AG04449 (cell line): ENCODE data around the gene GRM7.

ENCODE experiments used
- CTCF ChIA-PET: fragments of 350-600 bp; formaldehyde crosslinking; extraction: SDS; loops from one replicate; lab custom pipeline; 2021; ENCODE audit warnings: antibody characterized with exemption; lab: Yijun Ruan, JAX
- POLR2A ChIA-PET: fragments of 400-600, 350-600 bp; formaldehyde crosslinking; extraction: SDS; loops from one replicate; lab custom pipeline; 2020; ENCODE audit warnings: antibody characterized with exemption, inconsistent platforms; lab: Yijun Ruan, JAX
- DNase-seq: peaks from one replicate; pipeline ENCODE4 v3.0.0-alpha.2; 2010; ENCODE audit warnings: low read depth, low spot score
- H3K4me3 ChIP-seq: 2 replicates; pipeline ENCODE4 v1.5.1; 2011; ENCODE audit warnings: low read depth, mild to moderate bottlenecking, control low read depth, low read length
- CTCF ChIP-seq: IDR thresholded peaks from one replicate; pipeline ENCODE4 v1.5.1; 2011; ENCODE audit warnings: mild to moderate bottlenecking, moderate library complexity, low read length, control low read depth, inconsistent platforms; ENCODE audit not compliant: insufficient read depth; ENCODE audit errors: missing control alignments

The GRM7 gene

GRCh38 chr3:7205962-7206361, 345.0 kb downstream of the GRM7 start:
- CTCF ChIA-PET, result no interaction called here

GRCh38 chr3:7207125-7207524, 346.2 kb downstream of the GRM7 start:
- H3K4me3 ChIP-seq, result no peak overlapping the region
- DNase-seq, result no peak
- ChIA-PET POLR2A (no interaction called here), CTCF (no interaction called here)
- no peak for TF ChIP-seq CTCF

More at GRCh38 chr3:7205962-7206361, 345.0 kb downstream of the GRM7 start:
- TF ChIP-seq CTCF, result no peak
- DNase-seq, result no peak
- POLR2A ChIA-PET, result no interaction called here
- no peak overlapping the region for H3K4me3 ChIP-seq

- DNase-seq, result no peak
- TF ChIP-seq CTCF, result no peak
- ChIA-PET POLR2A (no interaction called here), CTCF (no interaction called here)
- H3K4me3 ChIP-seq, result no peak overlapping the region
These were observed 347.0 kb downstream of the GRM7 start for GRCh38 chr3:7207928-7208327.

- no peak for DNase-seq
- TF ChIP-seq CTCF, result no peak
- H3K4me3 ChIP-seq, result no peak overlapping the region
- ChIA-PET POLR2A (no interaction called here), CTCF (no interaction called here)
These were observed 348.2 kb downstream of the GRM7 start for GRCh38 chr3:7209098-7209497.

GRCh38 chr3:7211740-7212139, 350.8 kb downstream of the GRM7 start:
- H3K4me3 ChIP-seq, result no peak overlapping the region
- TF ChIP-seq CTCF, result no peak
- POLR2A ChIA-PET, result no interaction called here
- CTCF ChIA-PET, result no interaction called here
- no peak for DNase-seq

- TF ChIP-seq CTCF, result no peak
- CTCF ChIA-PET, result no interaction called here
- H3K4me3 ChIP-seq, result no peak overlapping the region
- DNase-seq, result no peak
- POLR2A ChIA-PET, result no interaction called here
These were observed 354.8 kb downstream of the GRM7 start for GRCh38 chr3:7215706-7216105.
